ENCODE data around the gene MDH1.

MDH1 gene

GRCh38 chr2:63591566-63592175 is 2.9 kb downstream of the MDH1 start:
- TF ChIP-seq NFIC (IDR thresholded peaks at IDR 0.05), result no peak
- TF ChIP-seq REST (IDR thresholded peaks at IDR 0.05; ENCODE audit: low read depth), result no peak
- TF ChIP-seq RAD21 (IDR thresholded peaks at IDR 0.05; ENCODE audit: low read depth), result no peak
- TF ChIP-seq TAF1 (IDR thresholded peaks at IDR 0.05; ENCODE audit: low read depth), result no peak
- TF ChIP-seq CEBPB (IDR thresholded peaks at IDR 0.05), result no peak
- no peak for TF ChIP-seq EGR1 (IDR thresholded peaks at IDR 0.05)
- TF ChIP-seq ZBTB7A (IDR thresholded peaks at IDR 0.05; ENCODE audit: low read depth), result no peak
- TF ChIP-seq FOXM1 (IDR thresholded peaks at IDR 0.05; ENCODE audit: borderline replicate concordance, low read depth), result no peak
- no peak for TF ChIP-seq USF1 (IDR thresholded peaks at IDR 0.05)

- TF ChIP-seq ZBTB7A (IDR thresholded peaks at IDR 0.05; ENCODE audit: low read depth), result no peak
- TF ChIP-seq YY1 (IDR thresholded peaks at IDR 0.05; ENCODE audit: low read depth), result no peak
- no peak for TF ChIP-seq TCF12 (IDR thresholded peaks at IDR 0.05; ENCODE audit: low read depth)
- no peak for TF ChIP-seq EGR1 (IDR thresholded peaks at IDR 0.05)
- no peak for TF ChIP-seq EP300 (IDR thresholded peaks at IDR 0.05; ENCODE audit: borderline replicate concordance)
- no peak for TF ChIP-seq FOXM1 (IDR thresholded peaks at IDR 0.05; ENCODE audit: borderline replicate concordance, low read depth)
- no peak for TF ChIP-seq USF1 (IDR thresholded peaks at IDR 0.05)
- TF ChIP-seq NFIC (IDR thresholded peaks at IDR 0.05), result no peak
- no peak for TF ChIP-seq RAD21 (IDR thresholded peaks at IDR 0.05; ENCODE audit: low read depth)
- TF ChIP-seq CREB1 (IDR thresholded peaks at IDR 0.05; ENCODE audit: low read depth), result no peak
- TF ChIP-seq REST (IDR thresholded peaks at IDR 0.05; ENCODE audit: low read depth), result no peak
- TF ChIP-seq TAF1 (IDR thresholded peaks at IDR 0.05; ENCODE audit: low read depth), result no peak
- TF ChIP-seq MAX (IDR thresholded peaks at IDR 0.05), result no peak
- no peak for TF ChIP-seq CEBPB (IDR thresholded peaks at IDR 0.05)
- TF ChIP-seq TEAD4 (IDR thresholded peaks at IDR 0.05), result no peak
These were observed 5.9 kb downstream of the MDH1 start for GRCh38 chr2:63594660-63595059.

- TF ChIP-seq TCF12 (IDR thresholded peaks at IDR 0.05; ENCODE audit: low read depth) (no peak), USF1 (IDR thresholded peaks at IDR 0.05) (no peak), TEAD4 (IDR thresholded peaks at IDR 0.05) (no peak), EGR1 (IDR thresholded peaks at IDR 0.05) (no peak), REST (IDR thresholded peaks at IDR 0.05; ENCODE audit: low read depth) (no peak), NFIC (IDR thresholded peaks at IDR 0.05) (no peak), FOXM1 (IDR thresholded peaks at IDR 0.05; ENCODE audit: borderline replicate concordance, low read depth) (no peak)
These were observed 7.7 kb downstream of the MDH1 start for GRCh38 chr2:63596401-63596883.

GRCh38 chr2:63598981-63599380 is 10.2 kb downstream of the MDH1 start:
- TF ChIP-seq EGR1 (IDR thresholded peaks at IDR 0.05) (no peak), MAX (IDR thresholded peaks at IDR 0.05) (no peak), NFIC (IDR thresholded peaks at IDR 0.05) (no peak), RAD21 (IDR thresholded peaks at IDR 0.05; ENCODE audit: low read depth) (no peak), CEBPB (IDR thresholded peaks at IDR 0.05) (no peak), ZBTB7A (IDR thresholded peaks at IDR 0.05; ENCODE audit: low read depth) (no peak), REST (IDR thresholded peaks at IDR 0.05; ENCODE audit: low read depth) (no peak)
